OCI-M1 (cell line): ENCODE measurements around the gene CREB5.
"Not testable (repeated sequence)": the region's sequence is repeated elsewhere in the genome, so short reads cannot be mapped to it uniquely, and the experiment has no call there.

Experiments used
- DNase-seq: peaks from one replicate; lab custom pipeline; 2025; lab: John Stamatoyannopoulos, UW

The CREB5 gene

GRCh38 chr7:28579571-28579970 lies 167.3 kb downstream of the CREB5 start:
- no peak for DNase-seq

DNA sequence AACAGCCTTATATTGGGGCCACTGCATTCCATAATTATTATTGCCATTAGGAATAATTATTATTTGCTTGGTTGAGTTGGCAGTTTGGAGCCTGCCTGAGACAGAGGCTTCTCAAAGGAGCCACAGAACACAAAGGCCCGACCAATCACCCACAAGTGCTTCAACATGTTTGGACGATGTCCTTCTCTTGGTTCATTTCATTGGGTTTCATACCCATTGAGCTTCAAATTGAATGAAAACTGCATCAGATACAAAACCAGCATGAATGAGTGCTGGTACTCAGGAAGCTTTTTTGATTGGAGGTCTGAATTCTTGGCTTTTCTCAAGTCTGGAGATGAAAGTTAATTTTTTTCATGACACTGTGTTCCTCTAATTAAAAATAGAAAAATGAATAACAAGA lies 168.3 kb downstream of the CREB5 start:
- DNase-seq = no peak

DNA sequence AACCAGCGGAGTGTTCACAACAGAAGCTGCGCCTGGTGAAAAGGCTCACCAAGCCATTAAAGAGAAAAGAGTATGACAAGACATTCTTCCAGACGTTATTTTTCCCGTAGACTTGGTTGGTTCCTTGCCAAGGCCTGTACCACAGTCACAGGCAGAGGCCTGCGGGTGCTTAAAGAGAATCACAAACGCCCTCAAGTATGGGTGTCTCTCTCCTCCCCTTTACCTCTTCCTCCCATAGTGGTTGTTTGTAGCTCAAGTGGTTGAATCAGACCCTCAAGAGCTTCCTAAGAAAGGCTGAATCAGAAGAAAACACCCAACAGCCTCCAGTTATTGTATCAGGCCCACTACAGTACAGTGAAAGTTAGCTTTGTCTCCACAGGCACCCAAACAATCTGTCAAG lies 169.0 kb downstream of the CREB5 start:
- no peak for DNase-seq

DNA sequence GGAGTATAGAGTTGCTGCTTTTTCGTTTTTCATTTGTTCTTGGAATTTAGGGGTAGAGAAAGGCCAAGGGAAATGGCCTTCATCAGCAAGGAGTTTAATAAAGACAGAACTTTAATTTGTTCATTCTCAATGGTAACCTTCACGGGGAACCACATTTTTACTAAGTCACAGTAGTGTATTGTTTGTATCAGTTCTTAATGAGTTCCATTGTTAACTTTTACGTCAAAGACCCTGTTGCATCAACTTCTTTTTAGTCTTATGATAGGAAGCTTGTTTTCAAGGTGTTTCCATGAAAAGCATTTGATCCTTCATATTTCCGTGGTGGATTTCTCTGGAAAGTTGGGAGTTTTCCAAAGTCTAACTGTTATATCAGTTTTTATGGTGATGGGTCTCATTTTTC lies 169.9 kb downstream of the CREB5 start:
- no peak for DNase-seq

DNA sequence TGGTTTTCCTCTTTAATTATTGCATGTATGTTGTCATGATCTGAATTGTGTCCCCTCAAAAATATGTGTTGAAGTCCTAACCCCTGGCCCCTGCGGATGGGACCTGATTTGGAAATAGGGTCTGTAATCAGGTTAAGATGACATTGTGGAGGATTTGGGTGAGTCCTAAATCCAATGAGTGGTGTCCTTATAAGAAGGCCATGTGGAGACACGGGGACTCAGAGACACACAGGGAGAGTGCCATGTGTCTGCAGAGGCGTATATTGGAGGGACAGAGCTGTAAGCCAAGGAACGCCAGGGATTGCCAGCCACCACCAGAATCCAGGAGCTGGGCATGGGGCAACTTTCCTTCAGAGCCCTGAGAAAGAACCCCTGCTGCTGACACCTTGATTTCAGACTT lies 171.9 kb downstream of the CREB5 start:
- no peak for DNase-seq

- no peak for DNase-seq
Measured at GRCh38 chr7:28586736-28587135, 174.4 kb downstream of the CREB5 start.

- DNase-seq = no peak
Measured at GRCh38 chr7:28587211-28587610, 174.9 kb downstream of the CREB5 start.

- no peak for DNase-seq
Measured at GRCh38 chr7:28588602-28589001, 176.3 kb downstream of the CREB5 start.

- DNase-seq = no peak
Measured at GRCh38 chr7:28591041-28591674, 178.8 kb downstream of the CREB5 start.

- no peak for DNase-seq
Measured at GRCh38 chr7:28591725-28592349, 179.5 kb downstream of the CREB5 start.

DNA sequence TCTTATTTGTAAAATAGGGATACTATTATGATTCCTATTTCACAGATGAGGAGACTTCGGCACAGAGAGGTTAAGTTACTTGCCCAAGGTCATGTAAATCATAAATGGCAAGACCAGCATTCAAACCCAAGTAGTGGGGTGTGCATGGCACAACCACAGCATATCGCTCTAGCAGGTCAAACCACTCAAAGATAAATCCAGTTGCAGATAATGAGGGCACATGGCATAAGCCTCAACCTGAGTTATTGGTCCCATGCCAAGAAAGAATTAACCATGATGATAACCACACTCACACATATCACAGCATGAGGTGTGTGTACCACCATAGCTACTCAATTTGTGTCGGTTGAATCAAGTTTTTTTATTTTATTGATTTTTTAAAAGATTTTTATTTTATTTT lies 180.5 kb downstream of the CREB5 start:
- no peak for DNase-seq

DNA sequence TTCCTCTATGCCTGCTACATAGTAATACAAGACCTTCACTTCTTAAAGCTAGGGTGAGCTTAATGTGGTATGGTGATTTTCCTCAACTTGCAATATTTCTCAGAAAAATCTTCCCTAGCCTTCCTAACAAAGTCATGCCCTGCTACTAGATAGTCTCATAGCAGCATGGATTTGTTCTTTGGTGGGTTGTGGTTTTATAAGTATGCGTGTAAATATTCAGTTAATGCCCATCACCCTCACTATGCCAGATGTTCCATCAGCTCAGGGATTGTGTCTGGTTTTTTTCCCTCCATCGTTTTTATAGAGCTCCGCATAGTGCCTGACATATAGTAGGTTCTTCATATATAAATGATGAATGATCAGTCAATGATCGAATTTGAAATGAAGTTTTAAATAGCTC lies 182.8 kb downstream of the CREB5 start:
- no peak for DNase-seq

GRCh38 chr7:28595801-28596200 lies 183.5 kb downstream of the CREB5 start:
- DNase-seq = no peak

DNA sequence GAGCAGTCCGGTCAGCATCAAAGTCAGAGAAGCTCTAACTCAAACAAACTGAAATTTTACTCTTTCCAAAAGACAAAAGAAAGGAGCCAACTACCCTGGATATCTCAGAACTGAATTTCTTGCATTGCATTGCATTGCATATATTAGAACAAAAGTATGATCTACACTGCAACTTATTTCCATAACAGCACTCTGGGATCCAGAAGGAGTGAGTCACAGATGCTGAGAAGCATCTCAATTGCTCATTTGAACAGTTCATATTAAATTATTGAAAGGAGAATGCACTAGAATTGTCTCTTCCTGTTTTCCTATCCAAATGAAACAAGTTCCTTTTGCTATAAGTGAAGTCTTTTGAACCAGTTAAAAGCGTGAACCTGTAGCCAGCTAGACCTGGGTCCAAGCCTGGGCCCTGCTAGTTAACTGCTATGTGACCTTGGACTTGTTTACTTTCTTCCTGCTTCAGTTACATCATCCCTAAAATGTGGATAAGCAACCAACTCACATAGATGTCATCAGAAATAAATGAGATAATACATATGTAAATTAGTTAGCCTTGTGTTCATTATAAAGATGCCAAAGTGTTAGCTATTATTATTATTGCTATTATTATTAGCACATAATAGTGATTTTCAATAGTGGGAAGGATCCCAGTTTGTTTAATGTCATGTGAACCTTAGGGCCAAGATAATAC lies 184.1 kb downstream of the CREB5 start:
- no peak for DNase-seq

DNA sequence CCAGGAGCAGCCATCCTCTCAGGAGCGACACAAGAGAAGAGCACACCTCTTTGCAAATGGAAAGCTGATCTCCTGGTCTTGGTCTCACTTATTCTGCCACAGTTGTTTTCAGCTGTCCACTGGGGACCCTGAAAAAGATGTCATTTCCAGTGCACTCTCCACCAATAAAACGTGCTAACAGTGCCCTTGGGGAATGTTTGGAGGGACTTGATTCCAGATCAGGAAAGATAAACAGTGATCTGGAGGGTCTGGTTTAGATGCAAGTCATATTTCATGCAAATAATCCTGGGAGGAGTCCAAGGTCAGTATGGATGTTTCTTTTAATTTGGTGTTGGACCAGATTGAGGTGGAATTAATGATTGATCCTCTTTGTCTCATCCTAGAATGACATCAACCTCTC lies 185.0 kb downstream of the CREB5 start:
- no peak for DNase-seq

DNA sequence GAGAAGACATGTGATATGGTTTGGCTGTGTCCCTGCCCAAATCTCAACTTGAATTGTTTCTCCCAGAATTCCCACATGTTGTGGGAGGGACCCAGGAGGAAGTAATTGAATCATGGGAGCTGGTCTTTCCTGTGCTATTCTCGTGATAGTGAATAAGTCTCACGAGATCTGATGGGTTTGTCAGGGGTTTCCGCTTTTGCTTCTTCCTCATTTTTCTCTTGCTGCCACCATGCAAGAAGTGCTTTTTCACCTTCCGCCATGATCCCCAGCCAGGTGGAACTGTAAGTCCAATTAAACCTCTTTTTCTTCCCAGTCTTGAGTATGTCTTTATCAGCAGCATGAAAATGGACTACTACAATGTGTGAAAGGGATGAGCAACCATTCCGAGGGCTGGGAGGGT lies 185.7 kb downstream of the CREB5 start:
- DNase-seq = not testable (repeated sequence)

DNA sequence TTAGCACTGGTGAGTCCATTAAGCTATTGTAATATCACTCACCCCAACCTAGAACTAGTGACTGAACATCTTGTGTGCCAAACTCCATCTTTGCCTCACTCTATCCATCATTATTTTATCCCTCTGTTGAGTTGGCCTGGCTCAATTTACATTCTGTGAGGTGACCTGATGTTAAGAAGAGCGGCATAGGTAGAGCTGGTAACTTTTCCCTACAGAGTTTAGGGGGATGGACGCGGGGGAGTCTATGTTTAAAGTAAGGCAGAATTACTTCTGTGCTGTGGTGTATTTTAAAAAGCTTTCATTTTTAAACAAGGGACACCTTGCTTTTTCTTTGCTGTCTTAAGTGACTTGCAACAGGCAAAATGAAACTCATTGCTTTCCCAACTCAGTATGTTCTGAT lies 186.3 kb downstream of the CREB5 start:
- DNase-seq = no peak

DNA sequence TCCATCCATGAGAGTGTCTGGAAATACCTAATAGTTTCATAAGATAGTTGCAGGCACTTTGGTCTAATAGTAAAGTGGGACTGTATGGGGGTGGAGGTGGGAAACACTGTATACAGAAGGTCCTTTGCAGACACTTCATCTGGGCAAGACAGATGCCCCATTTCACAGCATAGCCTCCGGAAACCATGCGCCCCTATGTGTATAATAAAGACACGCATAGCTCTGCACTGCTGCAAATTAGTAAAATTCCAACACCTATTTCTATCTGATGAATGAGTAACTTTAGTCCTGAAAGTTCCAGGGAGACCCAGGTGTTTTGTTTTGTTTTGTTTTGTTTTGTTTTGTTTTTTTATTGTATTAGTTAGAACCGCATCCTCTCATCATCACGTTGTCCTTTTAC lies 187.1 kb downstream of the CREB5 start:
- DNase-seq = no peak

- DNase-seq = no peak
Measured at GRCh38 chr7:28602282-28602681, 190.0 kb downstream of the CREB5 start.

DNA sequence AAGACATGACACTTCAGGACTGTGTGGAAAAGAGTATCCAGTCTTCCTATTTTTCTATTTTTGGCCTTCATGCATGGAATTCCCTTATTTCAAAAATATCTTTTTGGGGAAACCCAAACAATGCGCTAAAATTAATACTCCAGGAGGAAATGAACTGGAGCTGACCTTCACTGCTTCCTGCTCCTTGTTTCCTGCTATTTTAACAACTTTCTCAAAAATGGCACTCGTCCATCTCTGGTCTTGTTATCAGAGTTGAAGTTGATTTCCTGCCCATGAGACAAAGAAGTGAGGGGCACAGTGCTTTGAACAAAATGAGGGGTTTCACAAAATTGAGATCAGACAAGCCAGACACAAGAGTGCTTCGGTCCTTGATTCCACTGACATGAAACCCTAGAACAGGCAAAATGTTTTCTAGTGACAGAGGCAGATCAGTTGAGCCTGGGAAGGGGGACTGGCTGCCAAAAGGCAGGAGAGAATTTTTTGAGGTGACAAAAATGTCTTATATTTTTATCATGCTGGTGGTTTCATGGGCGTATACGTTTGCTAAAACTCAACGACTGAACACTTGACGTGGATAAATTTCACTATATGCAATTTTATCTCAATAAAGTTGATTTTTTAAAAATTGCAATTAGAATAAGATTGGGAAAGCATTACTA lies 193.2 kb downstream of the CREB5 start:
- DNase-seq = no peak

DNA sequence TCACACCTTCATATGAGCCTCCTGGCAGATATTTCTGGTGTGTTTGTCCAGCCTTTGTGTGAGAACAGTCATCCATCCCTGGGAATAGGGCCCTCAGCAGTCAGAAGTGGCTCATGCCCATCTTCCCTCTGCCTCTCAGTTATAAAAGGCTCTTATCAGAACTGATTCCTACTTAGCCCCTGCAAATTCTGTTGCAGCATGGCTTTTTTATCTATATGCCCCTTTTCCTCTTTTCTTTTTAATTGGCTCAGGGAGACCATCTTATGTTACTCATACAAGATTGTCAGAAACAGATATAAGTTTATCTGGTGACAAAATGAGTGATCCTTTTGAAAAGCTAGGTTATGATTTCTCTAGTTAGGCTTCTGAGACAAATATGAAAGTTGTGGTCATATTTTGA lies 194.1 kb downstream of the CREB5 start:
- DNase-seq = no peak

DNA sequence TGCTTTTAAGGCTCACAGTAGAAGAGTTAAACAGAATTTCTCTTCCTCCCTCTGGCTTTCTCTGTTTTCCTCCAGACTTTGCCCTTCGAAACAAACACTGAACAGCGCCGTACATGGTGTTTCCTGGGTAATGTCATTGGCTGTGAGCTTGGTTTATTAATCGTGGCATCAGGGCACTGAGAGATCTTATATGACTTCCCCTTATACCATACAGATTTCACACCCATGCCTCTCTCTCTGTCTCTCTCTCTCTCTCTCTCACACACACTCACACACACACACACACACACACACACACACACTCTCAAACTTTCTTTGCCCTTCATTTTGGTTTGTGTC lies 195.5 kb downstream of the CREB5 start:
- DNase-seq = peak; percentile 18

GRCh38 chr7:28608237-28608656 lies 195.9 kb downstream of the CREB5 start:
- no peak for DNase-seq
